ENCODE results near the gene DDA1.

DDA1 gene

GRCh38 chr19:17281391-17282304 lies 27.7 kb upstream of the DDA1 start, which contains the start of gene ANKLE1:
ANKLE1 (plus strand) TSS chr19:17281901; CDS start chr19:17281921, 20 bp downstream.
- H4K20me1 ChIP-seq (ENCODE audit: low read depth, low read length) = peaks cover 7% of the 10 kb centered on the region; the same call in 1 of the 2 replicates
- H3K4me2 ChIP-seq (ENCODE audit: low read depth, low read length, poor library complexity, severe bottlenecking) = peak within 1 kb of the TSS; percentile 68
- peaks cover 20% of the 10 kb centered on the region for H3K36me3 ChIP-seq (ENCODE audit: low read length)
- H2AFZ ChIP-seq (ENCODE audit: low read depth, low read length, severe bottlenecking) = peak within 1 kb of the TSS; percentile 70
- H3K9ac ChIP-seq (ENCODE audit: low read length) = peak within 1 kb of the TSS; percentile 89
- no peaks in the 10 kb centered on the region for H3K9me2 ChIP-seq (replicated peaks; ENCODE audit: insufficient read depth, low read length)
- H3K4me3 ChIP-seq (ENCODE audit: insufficient read depth, low read length, poor library complexity, severe bottlenecking) = peak within 1 kb of the TSS; percentile 75
- H3K79me2 ChIP-seq (ENCODE audit: insufficient read depth, low read length) = peaks cover 16% of the 10 kb centered on the region
- peaks cover 17% of the 10 kb centered on the region for H3F3A ChIP-seq (ENCODE audit: insufficient read depth)
- peak within 1 kb of the TSS; percentile 80 for H3K27ac ChIP-seq (ENCODE audit: low read depth, low read length)
- no peaks in the 10 kb centered on the region for H3K9me3 ChIP-seq (ENCODE audit: insufficient read depth, low read length)
- no peaks in the 10 kb centered on the region for H3K27me3 ChIP-seq (ENCODE audit: low read length)
- no peak for TF ChIP-seq CTCF (IDR thresholded peaks at IDR 0.05; ENCODE audit: insufficient read depth, low read length, poor library complexity, severe bottlenecking)
- TF ChIP-seq EZH2phosphoT487 (conservative IDR thresholded peaks at IDR 0.05; ENCODE audit: low read length) = no peak

GRCh38 chr19:17282488-17283125 lies 26.8 kb upstream of the DDA1 start:
- peak overlapping the region; percentile 89 for H3K9ac ChIP-seq (ENCODE audit: low read length)
- no peaks in the 10 kb centered on the region for H3K9me2 ChIP-seq (replicated peaks; ENCODE audit: insufficient read depth, low read length)
- peaks cover 7% of the 10 kb centered on the region; the same call in 1 of the 2 replicates for H4K20me1 ChIP-seq (ENCODE audit: low read depth, low read length)
- H3K9me3 ChIP-seq (ENCODE audit: insufficient read depth, low read length) = no peaks in the 10 kb centered on the region
- H3F3A ChIP-seq (ENCODE audit: insufficient read depth) = peaks cover 21% of the 10 kb centered on the region
- H2AFZ ChIP-seq (ENCODE audit: low read depth, low read length, severe bottlenecking) = no peak overlapping the region
- H3K4me3 ChIP-seq (ENCODE audit: insufficient read depth, low read length, poor library complexity, severe bottlenecking) = peak overlapping the region; percentile 75
- H3K4me2 ChIP-seq (ENCODE audit: low read depth, low read length, poor library complexity, severe bottlenecking) = peak overlapping the region; percentile 68
- no peaks in the 10 kb centered on the region for H3K27me3 ChIP-seq (ENCODE audit: low read length)
- no peak for TF ChIP-seq EZH2phosphoT487 (conservative IDR thresholded peaks at IDR 0.05; ENCODE audit: low read length)
- TF ChIP-seq CTCF (IDR thresholded peaks at IDR 0.05; ENCODE audit: insufficient read depth, low read length, poor library complexity, severe bottlenecking) = peak; percentile 77
- peaks cover 20% of the 10 kb centered on the region for H3K36me3 ChIP-seq (ENCODE audit: low read length)
- H3K79me2 ChIP-seq (ENCODE audit: insufficient read depth, low read length) = peaks cover 16% of the 10 kb centered on the region
- peak overlapping the region; percentile 80 for H3K27ac ChIP-seq (ENCODE audit: low read depth, low read length)

DNA sequence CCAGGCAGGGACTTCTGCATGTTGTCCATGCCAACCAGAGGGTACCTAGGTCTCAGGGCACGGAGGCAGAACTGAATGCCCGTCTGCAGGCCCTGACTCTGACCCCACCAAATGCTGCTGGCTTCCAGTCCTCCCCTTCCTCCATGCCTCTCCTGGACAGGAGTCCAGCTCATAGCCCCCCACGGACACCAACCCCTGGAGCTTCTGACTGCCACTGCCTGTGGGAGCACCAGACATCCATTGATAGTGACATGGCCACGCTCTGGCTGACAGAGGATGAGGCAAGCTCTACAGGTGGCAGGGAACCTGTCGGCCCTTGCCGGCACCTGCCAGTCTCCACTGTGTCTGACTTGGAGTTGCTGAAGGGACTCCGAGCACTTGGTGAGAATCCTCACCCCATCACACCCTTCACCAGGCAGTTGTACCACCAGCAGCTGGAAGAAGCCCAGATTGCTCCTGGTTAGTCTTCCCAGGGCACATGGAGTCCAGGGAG lies 25.8 kb upstream of the DDA1 start:
- no peak overlapping the region for H3K27ac ChIP-seq (ENCODE audit: low read depth, low read length)
- no peak overlapping the region for H3K9ac ChIP-seq (ENCODE audit: low read length)
- H3K9me2 ChIP-seq (replicated peaks; ENCODE audit: insufficient read depth, low read length) = no peaks in the 10 kb centered on the region
- peaks cover 7% of the 10 kb centered on the region; the same call in 1 of the 2 replicates for H4K20me1 ChIP-seq (ENCODE audit: low read depth, low read length)
- H3K4me2 ChIP-seq (ENCODE audit: low read depth, low read length, poor library complexity, severe bottlenecking) = no peak overlapping the region
- no peaks in the 10 kb centered on the region for H3K9me3 ChIP-seq (ENCODE audit: insufficient read depth, low read length)
- peaks cover 20% of the 10 kb centered on the region for H3K36me3 ChIP-seq (ENCODE audit: low read length)
- H3F3A ChIP-seq (ENCODE audit: insufficient read depth) = peaks cover 21% of the 10 kb centered on the region
- H3K79me2 ChIP-seq (ENCODE audit: insufficient read depth, low read length) = peaks cover 16% of the 10 kb centered on the region
- no peaks in the 10 kb centered on the region for H3K27me3 ChIP-seq (ENCODE audit: low read length)
- no peak overlapping the region for H2AFZ ChIP-seq (ENCODE audit: low read depth, low read length, severe bottlenecking)
- no peak for TF ChIP-seq EZH2phosphoT487 (conservative IDR thresholded peaks at IDR 0.05; ENCODE audit: low read length)
- TF ChIP-seq CTCF (IDR thresholded peaks at IDR 0.05; ENCODE audit: insufficient read depth, low read length, poor library complexity, severe bottlenecking) = no peak
- H3K4me3 ChIP-seq (ENCODE audit: insufficient read depth, low read length, poor library complexity, severe bottlenecking) = no peak overlapping the region
